Measurements from ENCODE around the gene ZNF837.
"Not testable (repeated sequence)": the region's sequence is repeated elsewhere in the genome, so short reads cannot be mapped to it uniquely, and the experiment has no call there.

ZNF837 gene

GRCh38 chr19:58382997-58383603 is 2.3 kb upstream of the ZNF837 start:
- no peak for DNase-seq (ENCODE audit: extremely low spot score)
- no peak for TF ChIP-seq CTCF (IDR thresholded peaks at IDR 0.05; ENCODE audit: control extremely low read depth, extremely low read depth, low read depth, missing control alignments)
- CTCF ChIA-PET = no interaction called here
- POLR2A ChIA-PET = no interaction called here

GRCh38 chr19:58381460-58382212 is 806 bp upstream of the ZNF837 start:
- CTCF ChIA-PET = interaction anchor here (1.2 kb wide), 2 partner anchors 21 to 64 kb away, joined by 3 to 5 read pairs; no protein-coding TSS in a partner anchor
- POLR2A ChIA-PET = no interaction called here
- DNase-seq (ENCODE audit: extremely low spot score) = no peak
- TF ChIP-seq CTCF (IDR thresholded peaks at IDR 0.05; ENCODE audit: control extremely low read depth, extremely low read depth, low read depth, missing control alignments) = no peak

- POLR2A ChIA-PET = interaction anchor here (0.6 kb wide), 1 partner anchor 9 kb away, joined by 3 read pairs; no protein-coding TSS in a partner anchor
- TF ChIP-seq CTCF (IDR thresholded peaks at IDR 0.05; ENCODE audit: control extremely low read depth, extremely low read depth, low read depth, missing control alignments) = no peak
- CTCF ChIA-PET = interaction anchor here (1.1 to 1.3 kb wide), 2 partner anchors 17 to 32 kb away, joined by 4 read pairs; partner anchors contain the start of gene ZNF497
- DNase-seq (ENCODE audit: extremely low spot score) = no peak
These were observed 681 bp downstream of the ZNF837 start for GRCh38 chr19:58380037-58380661.

GRCh38 chr19:58379246-58379645 is 1.6 kb downstream of the ZNF837 start:
- TF ChIP-seq CTCF (IDR thresholded peaks at IDR 0.05; ENCODE audit: control extremely low read depth, extremely low read depth, low read depth, missing control alignments) = no peak
- CTCF ChIA-PET = interaction anchor here (1.1 to 1.3 kb wide), 2 partner anchors 16 to 31 kb away, joined by 4 read pairs; partner anchors contain the start of gene ZNF497
- POLR2A ChIA-PET = interaction anchor here (0.6 kb wide), 1 partner anchor 8 kb away, joined by 3 read pairs; no protein-coding TSS in a partner anchor
- DNase-seq (ENCODE audit: extremely low spot score) = no peak

GRCh38 chr19:58376724-58377123 is 4.1 kb downstream of the ZNF837 start:
- CTCF ChIA-PET; POLR2A ChIA-PET; DNase-seq (ENCODE audit: extremely low spot score): not testable (repeated sequence)

GRCh38 chr19:58374200-58374599 is 6.6 kb downstream of the ZNF837 start:
- POLR2A ChIA-PET = interaction anchor here (1.1 kb wide), 1 partner anchor 10 kb away, joined by 3 read pairs; no protein-coding TSS in a partner anchor
- TF ChIP-seq CTCF (IDR thresholded peaks at IDR 0.05; ENCODE audit: control extremely low read depth, extremely low read depth, low read depth, missing control alignments) = no peak
- DNase-seq (ENCODE audit: extremely low spot score) = no peak
- CTCF ChIA-PET = interaction anchor here (0.9 kb wide), 1 partner anchor 11 kb away, joined by 5 read pairs; the partner anchor contains the start of gene ZNF497

Measured in GM10248 (cell line).